Activated B cell treated with CpG ODN at 0.5 μM for 24 hours (primary cell): ENCODE measurements around the gene TECR. TPM values are rescaled to one million over a fixed set of nuclear protein-coding genes. Genes with fewer than 3 reads are reported as not detected.

Experiments used
- ATAC-seq: fragments of 200-7000 bp; cut with Tn5 transposase; one replicate; pipeline ENCODE4 v1.10.0; 2021; ENCODE audit warnings: low read depth, mild to moderate bottlenecking, moderate library complexity
- CTCF ChIA-PET: fragments of 350-600 bp; sonication (Branson Sonifier 250); formaldehyde crosslinking; loops from one replicate; lab custom pipeline; 2021; ENCODE audit warnings: antibody characterized with exemption; lab: Charles Lee
- POLR2A ChIA-PET: fragments of 350-600 bp; sonication (Branson Sonifier 250); formaldehyde crosslinking; loops from one replicate; lab custom pipeline; 2021; ENCODE audit warnings: antibody characterized with exemption; lab: Charles Lee
- DNase-seq: peaks from one replicate; pipeline ENCODE4 v3.0.0; 2022
- H3K27ac Mint-ChIP-seq: one replicate; pipeline ENCODE4 v1.8.0; 2020; ENCODE audit warnings: mixed read lengths
- H3K27me3 Mint-ChIP-seq: one replicate; pipeline ENCODE4 v1.8.0; 2021; ENCODE audit warnings: mixed read lengths
- H3K36me3 Mint-ChIP-seq: one replicate; pipeline ENCODE4 v1.8.0; 2021; ENCODE audit warnings: low read depth, mixed read lengths
- H3K4me1 Mint-ChIP-seq: one replicate; pipeline ENCODE4 v1.8.0; 2021; ENCODE audit warnings: mixed read lengths
- H3K4me3 Mint-ChIP-seq: one replicate; pipeline ENCODE4 v1.8.0; 2020; ENCODE audit warnings: mild to moderate bottlenecking, mixed read lengths
- H3K9me3 Mint-ChIP-seq: one replicate; pipeline ENCODE4 v1.8.0; 2020; ENCODE audit warnings: mixed read lengths
- CTCF ChIP-seq: fragments of 200-600 bp; IDR thresholded peaks from one replicate; pipeline ENCODE4 v1.8.0; 2022; ENCODE audit warnings: antibody characterized with exemption, mild to moderate bottlenecking
- intact Hi-C: fragments of 100-400 bp; cut with micrococcal nuclease; formaldehyde crosslinking; loops from one replicate; pipeline ENCODE4 v1.15.1; 2024
- total RNA-seq: library from RNA; stranded (reverse); gene quantifications from 2 replicates; pipeline ENCODE4 v1.2.3, GENCODE V29; 2022

Gene TECR
- total RNA-seq, 1 donor from 2014 or later, result 58.6 TPM

DNA sequence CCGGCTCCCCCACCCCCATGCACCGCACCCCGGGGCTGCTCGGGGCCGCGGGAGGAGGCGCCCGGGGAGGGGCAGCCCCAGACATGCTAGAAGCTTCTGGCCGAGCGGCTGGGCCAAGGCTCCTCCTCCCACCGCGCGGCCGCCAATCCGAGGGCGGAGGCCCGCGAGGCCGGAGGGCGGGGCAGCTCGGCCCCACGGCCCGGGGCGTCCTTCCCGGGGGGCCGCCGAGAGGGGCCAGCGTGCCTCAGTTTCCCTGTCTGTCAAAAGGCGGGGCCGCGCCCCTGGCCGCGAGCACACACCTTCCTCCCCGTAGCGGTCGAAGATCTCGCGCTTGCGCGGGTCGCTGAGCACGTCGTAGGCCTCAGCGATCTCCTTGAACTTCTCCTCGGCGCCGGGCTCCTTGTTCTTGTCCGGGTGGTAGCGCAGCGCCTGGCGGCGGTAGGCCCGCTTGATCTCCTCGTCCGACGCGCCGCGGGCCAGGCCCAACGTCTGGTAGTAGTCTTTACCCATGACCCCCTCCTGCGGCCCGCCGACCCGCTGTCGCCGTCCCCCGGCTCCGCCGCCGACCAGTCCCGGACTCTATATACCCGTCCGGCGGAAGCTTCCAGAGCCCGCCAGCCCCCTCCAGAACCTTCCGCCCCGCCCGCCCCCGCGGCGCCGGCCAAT lies 11.4 kb upstream of the TECR start, which contains the start of gene DNAJB1:
TSS of gene DNAJB1 (minus strand) at position 558 of the 666 bp plus-strand sequence. CDS start at position 510, 48 bp downstream.
- Mint-ChIP-seq H3K4me3 (peak within 1 kb of the TSS; percentile 91), H3K36me3 (peaks cover 44% of the 10 kb centered on the region), H3K27ac (peak within 1 kb of the TSS; percentile 95), H3K4me1 (peaks cover 65% of the 10 kb centered on the region), H3K27me3 (no peaks in the 10 kb centered on the region), H3K9me3 (no peaks in the 10 kb centered on the region)
- no peak for TF ChIP-seq CTCF
- ChIA-PET POLR2A (interaction anchor here (0.5 to 3.3 kb wide), 33 partner anchors 10 to 1978 kb away, joined by 3 to 31 read pairs (median 4); partner anchors contain the start of genes ADGRE3, C19orf44, CALR3 and GIPC1), CTCF (interaction anchor here (0.7 to 1.5 kb wide), 3 partner anchors 32 to 38 kb away, joined by 3 read pairs; no protein-coding TSS in a partner anchor)
- intact Hi-C loops, result loop anchor here (1.0 to 2.0 kb wide), 5 partner anchors 11 to 171 kb away; partner anchors contain the start of genes GIPC1, NDUFB7 and TECR
- peak; percentile 48 for ATAC-seq
- DNase-seq, result peak; percentile 78

DNA sequence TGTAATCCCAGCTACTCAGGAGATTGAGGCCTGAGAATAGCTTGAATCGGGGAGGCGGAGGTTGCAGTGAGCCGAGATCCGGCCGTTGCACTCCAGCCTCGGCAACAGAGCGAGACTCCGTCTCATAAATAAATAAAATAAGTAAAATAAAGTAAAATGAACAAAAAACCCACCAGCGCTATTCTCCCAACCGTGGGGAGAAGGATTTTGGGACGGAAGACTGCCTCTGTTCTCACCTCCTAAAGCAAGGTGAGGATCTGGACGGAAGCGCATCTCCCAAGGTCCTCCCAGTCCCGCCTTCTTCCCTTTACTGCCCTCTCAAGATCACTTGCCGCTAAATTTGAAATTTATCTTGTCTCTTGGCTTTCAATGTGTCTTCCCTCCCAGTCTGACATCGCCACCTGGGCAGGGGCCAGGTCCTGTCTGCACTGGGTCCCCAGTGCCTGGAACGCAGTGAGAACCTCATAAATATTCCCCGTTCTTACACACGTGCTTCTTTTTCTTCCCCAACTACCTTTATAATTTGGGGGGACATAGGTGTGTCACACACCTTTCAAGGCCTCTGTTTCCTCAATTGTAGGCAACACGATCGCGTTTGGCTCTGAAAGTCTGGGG lies 10.0 kb upstream of the TECR start:
- ChIA-PET POLR2A (interaction anchor here (0.6 to 3.3 kb wide), 5 partner anchors 8 to 1346 kb away, joined by 3 to 31 read pairs (median 6); partner anchors contain the start of gene TECR), CTCF (no interaction called here)
- Mint-ChIP-seq H3K9me3 (no peaks in the 10 kb centered on the region), H3K4me3 (peak overlapping the region; percentile 91), H3K27me3 (no peaks in the 10 kb centered on the region), H3K27ac (peak overlapping the region; percentile 93), H3K36me3 (peaks cover 34% of the 10 kb centered on the region), H3K4me1 (peaks cover 74% of the 10 kb centered on the region)
- intact Hi-C loops, result loop anchor here (2.0 kb wide), 1 partner anchor 23 kb away; the partner anchor contains the start of gene GIPC1
- DNase-seq, result no peak
- no peak for ATAC-seq
- no peak for TF ChIP-seq CTCF

GRCh38 chr19:14519860-14520407 lies 9.5 kb upstream of the TECR start:
- H3K9me3 Mint-ChIP-seq, result no peaks in the 10 kb centered on the region
- H3K27me3 Mint-ChIP-seq, result no peaks in the 10 kb centered on the region
- intact Hi-C loops, result loop anchor here (2.0 kb wide), 1 partner anchor 23 kb away; the partner anchor contains the start of gene GIPC1
- TF ChIP-seq CTCF, result no peak
- no peak for DNase-seq
- ChIA-PET CTCF (no interaction called here), POLR2A (interaction anchor here (0.6 to 3.3 kb wide), 2 partner anchors 10 to 1347 kb away, joined by 3 to 31 read pairs; partner anchors contain the start of gene TECR)
- peak overlapping the region; percentile 91 for H3K4me3 Mint-ChIP-seq
- no peak for ATAC-seq
- H3K36me3 Mint-ChIP-seq, result peaks cover 28% of the 10 kb centered on the region
- peaks cover 69% of the 10 kb centered on the region for H3K4me1 Mint-ChIP-seq
- H3K27ac Mint-ChIP-seq, result peak overlapping the region; percentile 93

- Mint-ChIP-seq H3K9me3 (no peaks in the 10 kb centered on the region), H3K27me3 (no peaks in the 10 kb centered on the region), H3K36me3 (peaks cover 22% of the 10 kb centered on the region), H3K27ac (peak overlapping the region; percentile 93), H3K4me3 (no peak overlapping the region), H3K4me1 (peaks cover 63% of the 10 kb centered on the region)
- intact Hi-C loops, result no loop called here
- TF ChIP-seq CTCF, result no peak
- ChIA-PET POLR2A (interaction anchor here (0.6 to 0.7 kb wide), 2 partner anchors 60 to 1395 kb away, joined by 3 to 4 read pairs; no protein-coding TSS in a partner anchor), CTCF (no interaction called here)
- no peak for ATAC-seq
- DNase-seq, result no peak
Measured at GRCh38 chr19:14520543-14520942, 8.9 kb upstream of the TECR start.
